ENCODE results near the gene IFITM5.

GRCh38 chr11:304915-305843, 5.9 kb upstream of the IFITM5 start:
- TF ChIP-seq REST (IDR thresholded peaks at IDR 0.05; ENCODE audit: insufficient read depth in 1 of 2, low read depth in 2 of 2, low read length in 2 of 2) = no peak
- no peak for TF ChIP-seq POLR2AphosphoS5 (IDR thresholded peaks at IDR 0.05; ENCODE audit: low read depth, low read length)
- TF ChIP-seq TAF1 (IDR thresholded peaks at IDR 0.05; ENCODE audit: borderline replicate concordance, insufficient read depth, low read length) = no peak

Measured in PFSK-1 (cell line).